Hepatocyte (in vitro differentiated cells): ENCODE measurements around the gene UBE3C. TPM values are rescaled to one million over a fixed set of nuclear protein-coding genes. Genes with fewer than 3 reads are reported as not detected.

Experiments
- DNase-seq: peaks from one replicate; pipeline ENCODE4 v3.0.0-alpha.2; 2016; ENCODE audit warnings: low spot score
- H2AFZ ChIP-seq: fragments of 200-600 bp; sonication (generic); 2 replicates; pipeline ENCODE4 v1.6.0; 2016; ENCODE audit warnings: antibody characterized with exemption, mild to moderate bottlenecking
- H3K27ac ChIP-seq: fragments of 200-600 bp; sonication (generic); 2 replicates; pipeline ENCODE4 v1.5.1; 2016; ENCODE audit warnings: mild to moderate bottlenecking
- H3K27me3 ChIP-seq: fragments of 200-600 bp; sonication (generic); 2 replicates; pipeline ENCODE4 v1.6.1; 2016
- H3K36me3 ChIP-seq: fragments of 200-600 bp; sonication (generic); replicated peaks from 2 replicates; pipeline ENCODE4 v1.5.1; 2016; ENCODE audit warnings: low read depth; ENCODE audit not compliant: insufficient read depth
- H3K4me1 ChIP-seq: fragments of 200-600 bp; sonication (generic); 2 replicates; pipeline ENCODE4 v1.5.1; 2016; ENCODE audit warnings: mild to moderate bottlenecking, moderate library complexity; ENCODE audit not compliant: insufficient read depth
- H3K4me2 ChIP-seq: fragments of 200-600 bp; sonication (generic); 2 replicates; pipeline ENCODE4 v1.6.0; 2016
- H3K4me3 ChIP-seq: fragments of 200-600 bp; sonication (generic); 2 replicates; pipeline ENCODE4 v1.5.1; 2016; ENCODE audit warnings: mild to moderate bottlenecking
- H3K79me2 ChIP-seq: fragments of 200-600 bp; sonication (generic); 2 replicates; pipeline ENCODE4 v1.6.0; 2017; ENCODE audit warnings: mild to moderate bottlenecking
- H3K9me2 ChIP-seq: fragments of 200-600 bp; sonication (generic); replicated peaks from 2 replicates; pipeline ENCODE4 v1.6.0; 2017; ENCODE audit warnings: mild to moderate bottlenecking; ENCODE audit not compliant: insufficient read depth
- H3K9me3 ChIP-seq: fragments of 200-600 bp; sonication (generic); 2 replicates; pipeline ENCODE4 v1.5.1; 2016; ENCODE audit warnings: low read depth, mild to moderate bottlenecking
- H4K20me1 ChIP-seq: fragments of 200-600 bp; sonication (generic); 2 replicates; pipeline ENCODE4 v1.6.0; 2016; ENCODE audit warnings: mild to moderate bottlenecking; ENCODE audit not compliant: insufficient read depth, poor library complexity, severe bottlenecking
- EZH2 ChIP-seq: fragments of 200-600 bp; sonication (generic); IDR thresholded peaks from 2 replicates; pipeline ENCODE4 v1.6.1; 2016; ENCODE audit warnings: antibody characterized with exemption, mild to moderate bottlenecking, borderline replicate concordance
- EZH2phosphoT487 ChIP-seq: fragments of 200-600 bp; sonication (generic); IDR thresholded peaks from one replicate; pipeline ENCODE4 v1.6.1; 2018; ENCODE audit warnings: antibody characterized with exemption, mild to moderate bottlenecking, low read depth, moderate library complexity; ENCODE audit not compliant: unreplicated experiment, severe bottlenecking
- WGBS: methylation state at CpG from one replicate; pipeline ENCODE4 v1.1.6; 2016; ENCODE audit warnings: low lambda C conversion rate; ENCODE audit errors: missing lambda C conversion rate; 5-methylcytosine and 5-hydroxymethylcytosine counted together
- polyA plus RNA-seq: library from polyadenylated mRNA; unstranded; fragments of >200 nt; fragmentation: Nextera tagmentation; extraction: Ambion mirVana; gene quantifications from 2 replicates; pipeline ENCODE4 v1.2.1, GENCODE V29; 2016
- total RNA-seq: library from RNA; depleted of rRNA; stranded (reverse); fragments of >200 nt; gene quantifications from 2 replicates; pipeline ENCODE4 v1.2.3, GENCODE V29; 2014
- TF ChIP-seq, protein P1 (sequence below): fragments of 200-600 bp; sonication (generic); IDR thresholded peaks from 2 replicates; pipeline ENCODE4 v1.5.1; 2016; ENCODE audit warnings: antibody characterized with exemption, mild to moderate bottlenecking; ENCODE audit not compliant: poor library complexity

The UBE3C gene
- total and polyA plus RNA-seq, 2 experiments from 2014 or later = 24.6 to 72.6 TPM

- H2AFZ ChIP-seq = no peak overlapping the region
- H3K27ac ChIP-seq = no peak overlapping the region
- no peaks in the 10 kb centered on the region for H3K4me1 ChIP-seq
- H3K4me3 ChIP-seq = no peak overlapping the region
- H3K36me3 ChIP-seq = no peaks in the 10 kb centered on the region
- no peak for TF ChIP-seq EZH2phosphoT487
- TF ChIP-seq, protein P1, sequence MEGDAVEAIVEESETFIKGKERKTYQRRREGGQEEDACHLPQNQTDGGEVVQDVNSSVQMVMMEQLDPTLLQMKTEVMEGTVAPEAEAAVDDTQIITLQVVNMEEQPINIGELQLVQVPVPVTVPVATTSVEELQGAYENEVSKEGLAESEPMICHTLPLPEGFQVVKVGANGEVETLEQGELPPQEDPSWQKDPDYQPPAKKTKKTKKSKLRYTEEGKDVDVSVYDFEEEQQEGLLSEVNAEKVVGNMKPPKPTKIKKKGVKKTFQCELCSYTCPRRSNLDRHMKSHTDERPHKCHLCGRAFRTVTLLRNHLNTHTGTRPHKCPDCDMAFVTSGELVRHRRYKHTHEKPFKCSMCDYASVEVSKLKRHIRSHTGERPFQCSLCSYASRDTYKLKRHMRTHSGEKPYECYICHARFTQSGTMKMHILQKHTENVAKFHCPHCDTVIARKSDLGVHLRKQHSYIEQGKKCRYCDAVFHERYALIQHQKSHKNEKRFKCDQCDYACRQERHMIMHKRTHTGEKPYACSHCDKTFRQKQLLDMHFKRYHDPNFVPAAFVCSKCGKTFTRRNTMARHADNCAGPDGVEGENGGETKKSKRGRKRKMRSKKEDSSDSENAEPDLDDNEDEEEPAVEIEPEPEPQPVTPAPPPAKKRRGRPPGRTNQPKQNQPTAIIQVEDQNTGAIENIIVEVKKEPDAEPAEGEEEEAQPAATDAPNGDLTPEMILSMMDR = no peak
- no peak for TF ChIP-seq EZH2
- H3K9me3 ChIP-seq = no peaks in the 10 kb centered on the region
- H3K27me3 ChIP-seq = no peaks in the 10 kb centered on the region
- DNase-seq = no peak
- H3K79me2 ChIP-seq = peaks cover 14% of the 10 kb centered on the region
- H3K9me2 ChIP-seq = no peaks in the 10 kb centered on the region
- WGBS = 90% methylated on average over 18 of the region's 18 CpGs
- H3K4me2 ChIP-seq = no peak overlapping the region
- no peaks in the 10 kb centered on the region for H4K20me1 ChIP-seq
These were observed 38.7 kb downstream of the UBE3C start for GRCh38 chr7:157177333-157177982.

GRCh38 chr7:157177983-157178381 lies 39.3 kb downstream of the UBE3C start:
- Histone ChIP-seq H3K9me2 (no peaks in the 10 kb centered on the region), H3K9me3 (no peaks in the 10 kb centered on the region), H4K20me1 (no peaks in the 10 kb centered on the region), H3K4me3 (no peak overlapping the region), H3K36me3 (no peaks in the 10 kb centered on the region), H2AFZ (no peak overlapping the region), H3K4me2 (no peak overlapping the region), H3K4me1 (no peaks in the 10 kb centered on the region), H3K79me2 (peaks cover 12% of the 10 kb centered on the region), H3K27me3 (no peaks in the 10 kb centered on the region), H3K27ac (no peak overlapping the region)
- WGBS = 94% methylated on average over 7 of the region's 7 CpGs
- no peak for DNase-seq
- TF ChIP-seq EZH2phosphoT487 = no peak
- TF ChIP-seq, protein P1 = no peak
- no peak for TF ChIP-seq EZH2

GRCh38 chr7:157183832-157184231 lies 45.1 kb downstream of the UBE3C start:
- WGBS = 95% methylated on average over 15 of the region's 15 CpGs
- no peak overlapping the region for H3K4me3 ChIP-seq
- peaks cover 2% of the 10 kb centered on the region for H3K79me2 ChIP-seq
- no peak overlapping the region for H3K4me2 ChIP-seq
- no peak overlapping the region for H3K27ac ChIP-seq
- no peak overlapping the region for H2AFZ ChIP-seq
- H3K4me1 ChIP-seq = no peaks in the 10 kb centered on the region
- no peaks in the 10 kb centered on the region for H3K9me2 ChIP-seq
- no peaks in the 10 kb centered on the region for H3K27me3 ChIP-seq
- H4K20me1 ChIP-seq = no peaks in the 10 kb centered on the region
- no peaks in the 10 kb centered on the region for H3K9me3 ChIP-seq
- TF ChIP-seq, protein P1 = no peak
- no peak for TF ChIP-seq EZH2phosphoT487
- no peak for TF ChIP-seq EZH2
- no peak for DNase-seq
- H3K36me3 ChIP-seq = no peaks in the 10 kb centered on the region
